Mesothelial cell of epicardium (in vitro differentiated cells): ENCODE measurements around the gene PLK2. TPM values are rescaled to one million over a fixed set of nuclear protein-coding genes. Genes with fewer than 3 reads are reported as not detected.

ENCODE experiments used
- DNase-seq, 2 experiments: peaks; one replicate each; pipeline ENCODE4 v3.0.0; 2021; ENCODE audit warnings: low spot score in 2 of 2; ENCODE audit not compliant: unreplicated experiment in 2 of 2
- H3K27ac Mint-ChIP-seq: 2 replicates; pipeline ENCODE4 v1.8.0; 2021; ENCODE audit warnings: mixed read lengths
- H3K27me3 Mint-ChIP-seq: 2 replicates; pipeline ENCODE4 v1.8.0; 2021; ENCODE audit warnings: low read depth, mixed read lengths
- H3K36me3 Mint-ChIP-seq: 2 replicates; pipeline ENCODE4 v1.8.0; 2021; ENCODE audit warnings: mixed read lengths
- H3K4me1 Mint-ChIP-seq: 2 replicates; pipeline ENCODE4 v1.8.0; 2021; ENCODE audit warnings: mixed read lengths
- H3K4me3 Mint-ChIP-seq: 2 replicates; pipeline ENCODE4 v1.8.0; 2021; ENCODE audit warnings: mild to moderate bottlenecking, moderate library complexity, mixed read lengths
- H3K9me3 Mint-ChIP-seq: 2 replicates; pipeline ENCODE4 v1.8.0; 2021; ENCODE audit warnings: mixed read lengths
- CTCF ChIP-seq: fragments of 200-600 bp; sonication (generic); IDR thresholded peaks from one replicate; pipeline ENCODE4 v1.5.0; 2021; ENCODE audit warnings: antibody characterized with exemption; ENCODE audit not compliant: unreplicated experiment
- total RNA-seq: library from RNA; stranded (reverse); gene quantifications from 3 replicates; pipeline ENCODE4 v1.2.1, GENCODE V29; 2021

Gene PLK2
- total RNA-seq, 1 donor from 2014 or later, result 549 TPM

- DNase-seq, result no peak
- peak overlapping the region; percentile 97 for H3K4me3 Mint-ChIP-seq
- no peaks in the 10 kb centered on the region for H3K9me3 Mint-ChIP-seq
- no peaks in the 10 kb centered on the region for H3K27me3 Mint-ChIP-seq
- TF ChIP-seq CTCF, result no peak
- H3K27ac Mint-ChIP-seq, result peak overlapping the region; percentile 81
- peaks cover 80% of the 10 kb centered on the region for H3K36me3 Mint-ChIP-seq
- peaks cover 65% of the 10 kb centered on the region for H3K4me1 Mint-ChIP-seq
These were observed 4.8 kb downstream of the PLK2 start for GRCh38 chr5:58455066-58455465.

GRCh38 chr5:58454025-58454424 is 5.9 kb downstream of the PLK2 start:
- Mint-ChIP-seq H3K36me3 (peaks cover 85% of the 10 kb centered on the region), H3K4me3 (peak overlapping the region; percentile 97), H3K4me1 (peaks cover 68% of the 10 kb centered on the region), H3K9me3 (no peaks in the 10 kb centered on the region), H3K27me3 (no peaks in the 10 kb centered on the region), H3K27ac (peak overlapping the region; percentile 81)
- no peak for TF ChIP-seq CTCF
- no peak for DNase-seq

GRCh38 chr5:58453306-58453705 is 6.6 kb downstream of the PLK2 start:
- peaks cover 68% of the 10 kb centered on the region for H3K4me1 Mint-ChIP-seq

GRCh38 chr5:58452566-58453258 is 7.2 kb downstream of the PLK2 start:
- H3K36me3 Mint-ChIP-seq, result peaks cover 77% of the 10 kb centered on the region
- no peak for DNase-seq
- peak overlapping the region; percentile 81 for H3K27ac Mint-ChIP-seq
- peak overlapping the region; percentile 97 for H3K4me3 Mint-ChIP-seq
- no peaks in the 10 kb centered on the region for H3K27me3 Mint-ChIP-seq
- H3K9me3 Mint-ChIP-seq, result no peaks in the 10 kb centered on the region
- no peak for TF ChIP-seq CTCF
- peaks cover 68% of the 10 kb centered on the region for H3K4me1 Mint-ChIP-seq

More at GRCh38 chr5:58453306-58453705, 6.6 kb downstream of the PLK2 start:
- Mint-ChIP-seq H3K36me3 (peaks cover 82% of the 10 kb centered on the region), H3K9me3 (no peaks in the 10 kb centered on the region), H3K4me3 (peak overlapping the region; percentile 97), H3K27ac (peak overlapping the region; percentile 81), H3K27me3 (no peaks in the 10 kb centered on the region)
- TF ChIP-seq CTCF, result no peak
- no peak for DNase-seq

GRCh38 chr5:58451732-58452565 is 7.9 kb downstream of the PLK2 start:
- peaks cover 62% of the 10 kb centered on the region for H3K4me1 Mint-ChIP-seq
- H3K9me3 Mint-ChIP-seq, result peaks cover under 1% of the 10 kb centered on the region
- no peak for DNase-seq
- no peaks in the 10 kb centered on the region for H3K27me3 Mint-ChIP-seq
- H3K4me3 Mint-ChIP-seq, result peak overlapping the region; percentile 97
- peaks cover 74% of the 10 kb centered on the region for H3K36me3 Mint-ChIP-seq
- peak overlapping the region; percentile 81 for H3K27ac Mint-ChIP-seq
- TF ChIP-seq CTCF, result no peak
